Tongue (tissue), 3 donors: ENCODE results near the gene SLC2A11. TPM values are rescaled to one million over a fixed set of nuclear protein-coding genes. Genes with fewer than 3 reads are reported as not detected.

Experiments used
- DNase-seq: peaks from one replicate; pipeline ENCODE4 v3.0.0-alpha.2; 2015
- small RNA-seq: library from RNA; depleted of rRNA; stranded (forward); fragments of <200 nt; gene quantifications from one replicate; pipeline ENCODE3, GENCODE V24; 2014; ENCODE audit warnings: low replicate concordance
- total RNA-seq: library from RNA; depleted of rRNA; stranded (reverse); fragments of >200 nt; gene quantifications from one replicate; pipeline ENCODE4 v1.2.3, GENCODE V29; 2014

The SLC2A11 gene
- total RNA-seq, 1 donor from 2014 or later = 8.2 TPM

DNA sequence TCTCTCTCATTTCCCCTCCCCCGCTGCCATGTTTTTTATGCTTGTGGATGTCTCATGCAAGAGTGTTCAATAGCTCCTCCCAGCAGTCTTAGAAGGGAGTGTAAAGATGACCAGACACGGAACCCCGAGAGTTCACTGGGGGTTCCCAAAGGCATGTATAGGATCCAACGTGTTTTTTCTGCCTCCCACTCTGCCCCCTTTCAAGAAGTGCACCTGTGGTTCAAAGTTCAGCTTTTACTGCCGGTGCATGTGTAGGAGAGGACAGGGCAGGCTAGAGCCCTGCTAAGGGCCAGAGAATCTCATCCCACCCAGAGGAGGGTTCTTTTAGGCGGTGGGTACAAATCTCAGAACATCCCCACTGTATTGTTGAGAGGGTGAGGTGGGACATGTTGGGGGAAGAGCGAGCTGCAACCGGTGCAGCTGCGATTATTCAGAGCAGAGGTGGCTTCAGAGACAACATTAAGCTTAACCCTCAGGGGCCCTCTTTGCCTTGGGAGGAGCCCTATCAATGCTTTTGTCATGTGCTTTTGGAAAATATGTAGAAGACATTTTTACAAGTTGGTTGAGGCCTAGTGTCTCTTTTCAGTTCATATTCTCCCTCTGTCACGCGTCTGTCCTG, 51.0 kb downstream of the SLC2A11 start:
- no peak for DNase-seq

DNA sequence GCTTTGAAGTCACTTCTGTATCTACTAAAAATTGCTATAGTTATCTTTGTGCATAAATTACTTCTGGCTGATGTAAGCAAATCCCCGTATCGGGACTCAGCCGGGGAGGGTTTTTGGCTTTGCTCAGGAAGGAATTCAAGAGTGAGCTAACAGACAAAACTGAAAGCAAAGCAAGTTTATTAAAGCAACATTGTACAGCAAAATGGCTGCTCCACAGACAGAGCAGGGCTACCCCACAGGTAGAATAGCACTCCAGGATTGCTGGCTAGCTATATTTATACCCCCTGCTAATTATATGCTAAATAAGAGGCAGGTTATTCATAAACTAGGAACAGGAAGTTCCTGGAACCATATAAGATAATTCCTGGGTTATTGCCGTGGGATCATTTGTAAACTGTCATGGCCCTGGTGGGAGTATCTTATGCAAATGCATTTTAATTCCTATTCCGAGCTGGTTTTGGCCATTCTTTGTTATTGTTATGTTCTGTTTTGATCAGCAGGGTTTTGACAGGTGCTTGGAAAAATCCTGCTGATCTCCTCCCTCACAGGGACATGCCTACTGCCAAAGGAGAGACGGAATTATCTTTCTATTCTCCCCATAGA, 51.7 kb downstream of the SLC2A11 start:
- peak; percentile 53 for DNase-seq

DNA sequence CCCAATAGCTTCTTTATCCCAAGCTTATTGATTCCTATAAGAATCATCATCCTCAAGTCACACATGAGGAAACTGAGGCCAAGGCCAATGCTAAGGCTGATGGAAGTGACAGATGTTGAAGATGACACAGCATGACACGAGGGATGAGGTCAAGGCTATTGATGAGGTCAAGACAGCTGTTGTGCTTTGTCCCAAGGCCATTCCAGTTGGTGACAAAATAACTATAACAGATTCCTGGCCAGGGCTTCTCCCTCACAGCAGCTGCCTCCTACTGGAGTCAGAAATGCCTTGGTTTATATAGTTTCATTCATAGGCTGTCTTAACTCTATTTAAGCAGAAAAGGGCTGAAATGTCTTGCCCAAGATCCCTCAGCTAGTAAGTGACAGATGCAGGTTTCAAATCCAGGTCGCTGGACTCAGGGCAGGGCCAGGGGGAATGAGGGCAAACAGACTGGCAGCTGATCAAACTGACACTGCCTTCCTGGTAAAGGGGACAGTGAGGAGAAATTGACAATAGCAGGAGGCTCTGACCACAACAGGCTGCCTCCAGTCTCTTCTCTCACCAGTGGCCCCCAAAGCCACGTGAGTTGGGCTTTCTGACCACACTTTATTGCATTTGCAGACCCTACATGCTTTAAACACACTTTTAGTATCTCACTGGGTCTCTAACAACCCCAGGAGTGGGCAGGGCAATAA, 53.0 kb downstream of the SLC2A11 start:
- peak; percentile 45 for DNase-seq

DNA sequence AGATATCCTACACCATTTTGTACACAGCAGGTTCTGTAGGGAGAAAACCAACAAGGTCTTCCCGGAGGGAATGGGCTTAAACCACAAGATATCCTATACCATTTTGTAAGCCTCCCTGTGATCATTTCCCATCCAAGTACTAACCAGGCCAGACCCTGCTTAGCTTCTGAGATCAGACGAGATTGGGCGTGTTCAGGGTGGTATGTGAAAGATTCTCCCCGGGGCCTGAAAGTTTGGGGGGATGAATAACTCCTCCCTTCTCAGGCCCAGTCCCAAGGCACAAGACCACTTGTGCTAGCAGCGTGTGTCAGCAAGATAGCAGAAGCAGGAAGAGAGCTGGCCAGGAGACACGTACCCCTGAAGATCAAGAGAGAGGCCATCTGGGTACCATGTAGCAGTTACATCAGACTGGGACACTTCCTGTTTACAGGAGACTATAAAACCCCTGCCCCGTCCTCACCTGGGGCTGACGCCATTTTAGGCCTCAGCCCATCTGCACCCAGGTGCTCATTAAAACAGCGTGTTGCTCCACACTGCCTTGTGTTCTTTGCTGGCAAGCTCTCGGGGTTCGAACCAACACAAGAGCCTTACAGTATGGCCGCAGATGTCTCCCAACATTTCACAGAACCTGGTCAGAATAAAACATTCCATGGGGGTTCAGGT, 53.8 kb downstream of the SLC2A11 start:
- DNase-seq = no peak

DNA sequence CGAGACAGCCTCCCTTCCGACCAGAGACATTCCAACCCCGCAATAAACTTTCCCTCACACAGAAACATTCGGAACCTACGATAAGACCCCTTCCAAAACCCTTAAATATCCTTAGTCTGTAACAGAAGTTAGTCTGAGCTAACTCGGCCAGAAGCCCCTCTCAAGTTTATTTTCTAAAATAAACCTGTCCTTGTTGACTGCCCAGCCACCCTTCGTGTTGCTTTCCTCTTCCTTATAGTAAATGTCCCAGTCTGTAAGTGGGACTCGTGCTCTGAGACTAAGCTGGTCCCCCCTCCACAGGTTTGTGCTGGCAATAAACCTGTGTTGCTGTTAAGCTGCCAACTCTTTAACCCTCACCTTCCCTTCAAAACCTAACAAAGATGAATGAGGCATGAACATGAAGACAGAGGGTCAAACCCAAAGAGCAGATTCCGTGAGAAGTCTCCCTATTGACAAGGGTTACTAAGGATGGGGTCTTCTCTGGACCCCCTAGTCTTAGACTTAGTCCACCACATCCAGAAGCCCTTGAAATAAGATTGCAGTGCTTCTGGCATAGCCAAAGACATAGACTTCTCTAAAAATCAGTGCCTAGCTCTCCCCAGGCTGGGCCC, 54.7 kb downstream of the SLC2A11 start:
- no peak for DNase-seq

DNA sequence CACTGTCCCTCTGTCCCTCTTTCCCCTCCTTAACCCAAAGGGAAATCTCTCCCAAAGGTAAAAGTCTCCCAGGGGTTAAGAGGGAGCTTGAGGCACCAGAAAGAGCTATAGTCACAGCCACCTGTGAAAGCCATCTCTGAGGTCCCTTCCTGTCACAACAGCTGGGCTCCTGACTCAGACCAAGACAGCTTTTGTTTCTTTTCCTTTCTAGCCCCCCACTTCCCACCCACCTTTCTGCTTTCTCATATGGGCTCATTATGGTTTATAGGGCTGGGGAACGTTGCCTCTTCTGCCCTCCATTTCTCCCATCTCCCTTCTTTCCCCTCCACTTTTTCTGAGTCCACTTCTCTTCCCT, 55.6 kb downstream of the SLC2A11 start:
- DNase-seq = peak; percentile 38

DNA sequence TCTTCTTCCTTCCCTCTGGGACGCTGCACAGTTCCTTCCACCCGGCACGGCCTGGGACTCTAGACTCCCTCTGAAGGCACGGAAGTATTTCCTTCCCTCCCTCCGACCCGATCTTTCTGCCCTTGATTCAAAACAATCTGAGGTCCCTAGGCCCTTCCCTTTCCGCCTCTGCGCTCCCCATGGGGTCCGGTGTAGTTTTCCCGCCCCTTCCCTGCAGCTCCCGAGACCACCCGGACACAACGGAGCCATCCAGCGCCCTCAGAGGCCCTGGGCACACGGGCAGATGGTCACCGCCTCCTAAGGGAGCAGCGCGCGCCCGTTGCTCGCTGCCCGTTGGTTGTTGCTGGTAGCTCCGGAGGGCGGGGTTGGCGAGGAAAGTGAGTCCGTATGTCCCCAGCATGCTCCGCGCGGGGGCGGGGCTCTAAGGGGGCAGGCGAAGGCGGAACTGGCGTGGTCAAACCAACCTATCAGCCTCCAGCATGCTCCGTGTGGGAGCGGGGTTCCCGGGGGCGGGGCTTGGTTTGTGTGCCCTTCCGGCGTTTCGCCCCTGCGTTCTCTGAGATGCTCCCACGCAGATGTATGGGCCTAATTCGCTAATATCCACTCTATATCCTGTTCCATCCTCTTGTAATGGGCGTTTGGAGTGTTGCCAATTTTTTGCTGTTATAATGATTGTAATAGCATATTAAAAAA, 56.1 kb downstream of the SLC2A11 start:
- peak; percentile 100 for DNase-seq

DNA sequence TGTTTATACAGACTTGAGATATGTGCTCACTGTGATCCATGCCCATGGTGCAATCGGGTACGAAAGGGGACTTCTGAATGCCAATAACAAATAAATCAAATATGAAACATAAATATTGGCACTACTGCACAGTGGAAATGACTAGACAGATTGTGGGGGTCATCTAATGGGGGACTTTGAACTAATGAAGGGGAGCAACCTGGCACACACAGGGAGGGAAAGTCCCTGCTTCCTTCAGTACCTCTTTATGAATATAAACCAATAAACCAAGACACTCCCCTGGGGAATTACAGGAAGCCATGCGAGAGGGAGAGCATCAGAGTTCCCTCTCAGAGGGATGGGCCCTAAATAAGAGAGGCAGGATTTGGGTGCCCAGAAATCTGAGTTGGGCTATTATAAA, 57.6 kb downstream of the SLC2A11 start:
- no peak for DNase-seq

DNA sequence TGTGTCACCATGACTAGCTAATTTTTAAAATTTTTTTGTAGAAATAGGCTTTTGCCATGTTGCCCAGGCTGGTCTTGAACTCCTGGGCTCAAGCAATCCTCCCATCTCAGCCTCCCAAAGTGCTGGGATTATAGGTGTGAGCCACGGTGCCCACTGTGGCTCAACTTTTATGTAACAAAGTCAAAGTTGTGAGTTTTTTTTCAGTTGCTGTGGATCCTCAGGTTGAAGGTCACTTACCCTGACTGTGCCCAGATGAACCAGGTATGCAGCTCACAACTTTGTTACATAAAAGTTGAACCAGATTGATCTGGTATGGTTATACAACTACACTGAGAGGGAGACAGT, 62.6 kb downstream of the SLC2A11 start:
- peak; percentile 0 for DNase-seq

DNA sequence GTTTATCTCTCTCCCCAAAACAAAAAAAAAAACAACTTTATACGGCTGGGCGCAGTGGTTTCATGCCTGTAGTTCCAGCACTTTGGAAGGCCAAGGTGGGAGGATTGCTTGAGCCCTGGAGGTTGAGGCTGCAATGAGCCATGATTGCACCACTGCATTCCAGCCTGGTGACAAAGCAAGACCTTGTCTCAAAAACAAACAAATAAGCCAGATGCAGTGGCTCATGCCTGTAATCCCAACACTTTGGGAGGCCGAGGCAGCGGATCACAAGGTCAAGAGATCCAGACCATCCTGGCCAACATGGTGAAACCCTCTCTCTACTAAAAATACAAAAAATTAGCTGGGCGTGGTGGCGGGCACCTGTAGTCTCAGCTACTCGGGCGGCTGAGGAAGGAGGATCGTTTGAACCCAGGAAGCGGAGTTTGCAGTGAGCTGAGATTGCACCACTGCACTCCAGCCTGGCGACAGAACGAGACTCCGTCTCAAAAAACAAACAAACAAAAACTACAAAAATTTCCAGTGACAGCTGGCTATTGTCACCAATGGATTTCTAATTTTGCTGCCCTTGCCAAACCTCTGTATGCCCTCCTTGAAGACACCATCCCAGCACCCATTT, 64.0 kb downstream of the SLC2A11 start:
- peak; percentile 0 for DNase-seq

DNA sequence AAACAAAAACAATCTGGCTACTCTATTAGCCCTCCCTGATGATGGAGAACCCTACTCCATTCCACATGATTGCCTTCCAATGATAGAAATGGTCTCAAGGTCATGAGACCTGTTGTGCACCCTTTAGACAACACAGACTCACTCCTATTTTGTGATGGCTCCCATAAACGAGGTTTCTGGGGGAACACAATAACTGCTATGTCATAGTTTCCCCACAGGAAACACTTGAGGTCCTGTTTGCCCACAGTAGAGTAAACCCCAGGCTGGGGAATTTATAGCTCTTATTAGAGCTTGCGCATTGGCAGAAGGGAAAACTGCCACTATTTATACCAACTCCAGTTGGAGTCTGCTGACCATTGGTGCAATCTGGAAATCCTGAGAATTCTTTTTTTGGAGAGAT, 65.2 kb downstream of the SLC2A11 start:
- DNase-seq = no peak

DNA sequence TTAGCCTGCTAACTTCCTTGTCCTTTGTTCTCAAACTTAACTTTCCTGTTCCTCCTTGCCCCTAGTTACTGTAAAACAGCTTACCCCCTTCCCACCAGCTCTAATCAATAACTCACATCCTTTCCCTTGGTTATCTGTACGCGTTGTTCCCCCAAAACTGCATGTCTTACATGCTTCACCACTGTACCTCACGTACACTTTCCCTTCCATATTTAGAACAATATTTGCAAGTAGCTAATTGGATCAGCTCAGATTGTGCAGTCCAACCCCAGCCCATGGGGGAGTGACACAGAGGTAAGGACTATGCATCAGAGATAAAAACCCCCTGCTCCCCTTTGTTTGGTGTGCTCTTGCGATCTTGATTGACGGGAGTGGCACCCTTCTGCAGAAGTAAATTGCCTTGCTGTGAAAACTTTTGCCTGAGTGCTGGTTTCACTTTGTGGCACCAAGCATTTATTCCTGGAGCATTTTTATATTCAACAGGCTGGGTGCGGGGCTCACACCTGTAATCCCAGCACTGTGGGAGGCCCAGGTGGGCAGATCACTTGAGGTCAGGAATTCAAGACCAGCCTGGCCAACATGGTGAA, 67.4 kb downstream of the SLC2A11 start:
- no peak for DNase-seq

DNA sequence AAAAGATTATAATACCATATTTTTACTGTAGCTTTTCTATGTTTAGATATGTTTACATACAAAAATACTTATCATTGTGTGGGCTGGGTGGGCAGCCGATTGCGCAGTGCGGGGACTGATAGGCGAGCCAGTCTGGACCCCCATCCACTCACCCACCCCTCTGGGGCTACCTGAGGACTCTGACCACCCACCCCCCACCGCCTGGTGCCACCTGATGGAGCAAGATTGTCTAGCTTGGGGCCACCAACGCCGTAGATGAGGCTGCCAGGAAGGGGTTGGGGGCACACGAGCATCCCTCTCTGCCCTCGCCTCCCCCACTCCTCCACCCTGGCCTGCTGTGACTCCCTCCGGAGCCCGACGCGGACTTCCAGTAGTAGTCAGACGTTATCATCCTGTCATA, 68.9 kb downstream of the SLC2A11 start:
- DNase-seq = no peak

Small RNA genes lying within 50 kb of the gene (small RNA-seq; reads per million reads assigned to genes)
- not detected for gene RN7SL268P

Other genes with a start within 250 kb of the SLC2A11 start
- 0.41 TPM for gene DRICH1, start 225.6 kb upstream of the SLC2A11 start, total RNA-seq
- not detected for gene RGL4, start 166.9 kb upstream of the SLC2A11 start, total RNA-seq
- 4.6 TPM for gene ZNF70, start 106.8 kb upstream of the SLC2A11 start, total RNA-seq
- 1.7 TPM for gene VPREB3, start 103.5 kb upstream of the SLC2A11 start, total RNA-seq
- not detected for gene C22orf15, start 94.9 kb upstream of the SLC2A11 start, total RNA-seq
- gene CHCHD10, start 89.9 kb upstream of the SLC2A11 start, total RNA-seq = 6.4 TPM
- 10.8 TPM for gene MMP11, start 85.0 kb upstream of the SLC2A11 start, total RNA-seq
- gene SMARCB1, start 70.9 kb upstream of the SLC2A11 start, total RNA-seq = 22.1 TPM
- 0.10 TPM for gene DERL3, start 18.9 kb upstream of the SLC2A11 start, total RNA-seq
- gene MIF, start 36.5 kb downstream of the SLC2A11 start, total RNA-seq = 74.0 TPM
- 5.8 TPM for gene GSTT2B, start 103.3 kb downstream of the SLC2A11 start, total RNA-seq
- gene DDTL, start 109.0 kb downstream of the SLC2A11 start, total RNA-seq = not detected
- 72.2 TPM for gene DDT, start 116.6 kb downstream of the SLC2A11 start, total RNA-seq
- gene GSTT2, start 122.3 kb downstream of the SLC2A11 start, total RNA-seq = not detected
- gene GSTT4, start 147.6 kb downstream of the SLC2A11 start, total RNA-seq = not detected
- 42.3 TPM for gene CABIN1, start 153.4 kb downstream of the SLC2A11 start, total RNA-seq